HepG2 (cell line): ENCODE data around the gene THADA. TPM values are rescaled to one million over a fixed set of nuclear protein-coding genes. Genes with fewer than 3 reads are reported as not detected.

Experiments
- AGO2 ChIP-seq: fragments of 200-400 bp; formaldehyde crosslinking; optimal IDR thresholded peaks from 2 replicates; pipeline ENCODE3; 2017; ENCODE audit warnings: mild to moderate bottlenecking, low read depth, low read length, moderate library complexity
- ARNT2 ChIP-seq: sonication (generic); formaldehyde crosslinking; IDR thresholded peaks from 2 replicates; pipeline ENCODE4 v1.8.0; 2022; ENCODE audit warnings: mild to moderate bottlenecking, low read depth, missing genetic modification reagents, moderate library complexity
- BCL6 ChIP-seq: IDR thresholded peaks from 2 replicates; pipeline ENCODE4 v1.6.1; 2016; ENCODE audit warnings: missing genetic modification reagents, missing compliant biosample characterization
- DNMT1 ChIP-seq: sonication (generic); formaldehyde crosslinking; IDR thresholded peaks from 2 replicates; pipeline ENCODE4 v1.5.1; 2020; ENCODE audit warnings: mild to moderate bottlenecking, missing genetic modification reagents
- HNF4A ChIP-seq: sonication (generic); formaldehyde crosslinking; IDR thresholded peaks from 2 replicates; pipeline ENCODE4 v1.4.0; 2020; ENCODE audit warnings: missing genetic modification reagents
- KMT2A ChIP-seq: sonication (generic); formaldehyde crosslinking; IDR thresholded peaks from 2 replicates; pipeline ENCODE4 v1.4.0; 2020; ENCODE audit warnings: missing genetic modification reagents
- NR3C1 ChIP-seq: sonication (generic); formaldehyde crosslinking; IDR thresholded peaks from 2 replicates; pipeline ENCODE4 v1.4.0; 2020; ENCODE audit warnings: missing genetic modification reagents
- SIX1 ChIP-seq: sonication (generic); formaldehyde crosslinking; IDR thresholded peaks from 2 replicates; pipeline ENCODE4 v1.4.0; 2020; ENCODE audit warnings: missing genetic modification reagents, borderline replicate concordance
- SPEN ChIP-seq: sonication (generic); formaldehyde crosslinking; IDR thresholded peaks from 2 replicates; pipeline ENCODE4 v1.5.1; 2020; ENCODE audit warnings: low read depth, mild to moderate bottlenecking, missing genetic modification reagents
- ZNF430 ChIP-seq: sonication (generic); formaldehyde crosslinking; IDR thresholded peaks from 2 replicates; pipeline ENCODE4 v1.9.0; 2021; ENCODE audit warnings: mild to moderate bottlenecking, missing genetic modification reagents
- ZNF530 ChIP-seq: sonication (generic); formaldehyde crosslinking; IDR thresholded peaks from 2 replicates; pipeline ENCODE4 v1.5.0; 2020; ENCODE audit warnings: low read depth, mild to moderate bottlenecking, missing genetic modification reagents
- ZNF550 ChIP-seq: sonication (generic); formaldehyde crosslinking; IDR thresholded peaks from 2 replicates; pipeline ENCODE4 v1.4.0; 2020; ENCODE audit warnings: mild to moderate bottlenecking, missing genetic modification reagents, borderline replicate concordance
- ZSCAN12 ChIP-seq: sonication (generic); formaldehyde crosslinking; IDR thresholded peaks from 2 replicates; pipeline ENCODE4 v1.9.0; 2021; ENCODE audit warnings: mild to moderate bottlenecking, missing genetic modification reagents
- polyA plus RNA-seq, 8 experiments: library from polyadenylated mRNA; depleted of rRNA in 3 of 8; stranded (reverse) in 7 of 8; unstranded in 1 of 8; fragments of >200 nt; fragmentation: Illumina TruSeq in 4 of 8; extraction: Trizol in 4 of 8; gene quantifications; 2 replicates each; pipeline versions ENCODE4 v1.2.1 to v1.2.3, GENCODE V29; 2011 to 2016; ENCODE audit warnings: low read depth in 4 of 8, missing spikeins in 1 of 8, mixed read lengths in 1 of 8; ENCODE audit not compliant: insufficient read depth in 1 of 8
- total RNA-seq, 5 experiments: library from RNA; depleted of rRNA; stranded (reverse); fragments of >200 nt; fragmentation: Illumina TruSeq; extraction: Trizol; gene quantifications; 2 replicates each; pipeline ENCODE4 v1.2.3, GENCODE V29; 2016; ENCODE audit warnings: low read depth in 1 of 5
- TF ChIP-seq, protein P1 (sequence below): IDR thresholded peaks from 2 replicates; pipeline ENCODE4 v1.6.1; 2016; ENCODE audit warnings: low read depth
- TF ChIP-seq, protein P2 (sequence below): fragments of 450-650 bp; IDR thresholded peaks from 2 replicates; pipeline ENCODE4 v1.6.1; 2017
- TF ChIP-seq, protein P3 (sequence below): sonication (generic); formaldehyde crosslinking; conservative IDR thresholded peaks from 2 replicates; pipeline ENCODE4 v1.4.0; 2020; ENCODE audit warnings: mild to moderate bottlenecking, missing genetic modification reagents, moderate library complexity
- TF ChIP-seq, protein P4 (sequence below): sonication (generic); formaldehyde crosslinking; IDR thresholded peaks from 2 replicates; pipeline ENCODE4 v1.4.0; 2020; ENCODE audit warnings: missing genetic modification reagents

Gene THADA
- total and polyA plus RNA-seq, 2 of the 13 experiments (the other 11 are each of a cell fraction or from before 2014, with no cell fraction given): 12.7 to 21.7 TPM

DNA sequence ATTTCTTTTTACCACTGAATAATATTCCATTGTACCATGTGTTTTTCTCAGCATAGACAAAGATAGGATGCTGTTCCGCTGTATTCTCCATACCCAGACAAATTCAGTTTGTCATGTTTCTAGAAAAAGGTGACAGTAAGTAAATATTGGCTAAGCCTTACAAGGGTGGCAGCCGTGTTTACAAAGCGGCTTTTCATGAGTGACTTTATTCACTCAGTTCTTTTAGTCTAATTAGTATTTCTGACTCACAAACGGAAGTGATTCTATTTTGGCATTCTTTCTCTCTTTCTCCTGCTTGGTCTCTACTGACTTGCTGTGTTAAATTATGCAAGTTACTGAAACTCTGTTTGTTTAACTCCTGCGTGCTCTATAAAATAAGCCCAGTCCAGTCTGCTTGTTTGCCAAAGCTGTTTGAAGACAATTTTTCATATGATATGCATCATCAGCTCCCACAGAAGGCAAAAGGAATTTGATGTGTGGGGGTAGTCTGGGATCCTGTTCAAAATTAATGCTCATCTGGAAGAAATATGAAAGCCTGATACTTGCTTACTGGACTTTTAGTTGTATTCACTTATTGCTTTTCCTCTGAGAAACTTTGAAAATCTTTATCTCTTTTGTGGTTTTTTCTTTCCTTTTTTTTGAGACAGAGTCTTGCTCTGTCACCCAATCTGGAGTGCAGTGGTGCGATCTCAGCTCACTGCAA is 38.9 kb upstream of the THADA start (continued):
- TF ChIP-seq, protein P1, sequence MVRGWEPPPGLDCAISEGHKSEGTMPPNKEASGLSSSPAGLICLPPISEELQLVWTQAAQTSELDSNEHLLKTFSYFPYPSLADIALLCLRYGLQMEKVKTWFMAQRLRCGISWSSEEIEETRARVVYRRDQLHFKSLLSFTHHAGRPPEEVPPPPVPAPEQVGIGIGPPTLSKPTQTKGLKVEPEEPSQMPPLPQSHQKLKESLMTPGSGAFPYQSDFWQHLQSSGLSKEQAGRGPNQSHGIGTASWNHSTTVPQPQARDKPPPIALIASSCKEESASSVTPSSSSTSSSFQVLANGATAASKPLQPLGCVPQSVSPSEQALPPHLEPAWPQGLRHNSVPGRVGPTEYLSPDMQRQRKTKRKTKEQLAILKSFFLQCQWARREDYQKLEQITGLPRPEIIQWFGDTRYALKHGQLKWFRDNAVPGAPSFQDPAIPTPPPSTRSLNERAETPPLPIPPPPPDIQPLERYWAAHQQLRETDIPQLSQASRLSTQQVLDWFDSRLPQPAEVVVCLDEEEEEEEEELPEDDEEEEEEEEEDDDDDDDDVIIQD (CRISPR knock-in tag): peak; percentile 82; the same call in 1 of the 2 replicates
- TF ChIP-seq NR3C1 (CRISPR knock-in tag) (no peak), SIX1 (CRISPR knock-in tag) (no peak; the same call in 1 of the 2 replicates), ZNF550 (CRISPR knock-in tag) (no peak), AGO2 (no peak), KMT2A (CRISPR knock-in tag) (no peak), BCL6 (CRISPR knock-in tag) (peak; percentile 97), HNF4A (CRISPR knock-in tag) (0 out of 2 replicates have a peak, but pooled peaks have one; percentile 24), ARNT2 (CRISPR knock-in tag) (peak; percentile 22; the same call in 1 of the 2 replicates), ZSCAN12 (CRISPR knock-in tag) (no peak), ZNF530 (CRISPR knock-in tag) (no peak), DNMT1 (CRISPR knock-in tag) (no peak), SPEN (CRISPR knock-in tag) (no peak), ZNF430 (no peak)
- TF ChIP-seq, protein P2, sequence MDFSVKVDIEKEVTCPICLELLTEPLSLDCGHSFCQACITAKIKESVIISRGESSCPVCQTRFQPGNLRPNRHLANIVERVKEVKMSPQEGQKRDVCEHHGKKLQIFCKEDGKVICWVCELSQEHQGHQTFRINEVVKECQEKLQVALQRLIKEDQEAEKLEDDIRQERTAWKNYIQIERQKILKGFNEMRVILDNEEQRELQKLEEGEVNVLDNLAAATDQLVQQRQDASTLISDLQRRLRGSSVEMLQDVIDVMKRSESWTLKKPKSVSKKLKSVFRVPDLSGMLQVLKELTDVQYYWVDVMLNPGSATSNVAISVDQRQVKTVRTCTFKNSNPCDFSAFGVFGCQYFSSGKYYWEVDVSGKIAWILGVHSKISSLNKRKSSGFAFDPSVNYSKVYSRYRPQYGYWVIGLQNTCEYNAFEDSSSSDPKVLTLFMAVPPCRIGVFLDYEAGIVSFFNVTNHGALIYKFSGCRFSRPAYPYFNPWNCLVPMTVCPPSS: no peak
- TF ChIP-seq, protein P3, sequence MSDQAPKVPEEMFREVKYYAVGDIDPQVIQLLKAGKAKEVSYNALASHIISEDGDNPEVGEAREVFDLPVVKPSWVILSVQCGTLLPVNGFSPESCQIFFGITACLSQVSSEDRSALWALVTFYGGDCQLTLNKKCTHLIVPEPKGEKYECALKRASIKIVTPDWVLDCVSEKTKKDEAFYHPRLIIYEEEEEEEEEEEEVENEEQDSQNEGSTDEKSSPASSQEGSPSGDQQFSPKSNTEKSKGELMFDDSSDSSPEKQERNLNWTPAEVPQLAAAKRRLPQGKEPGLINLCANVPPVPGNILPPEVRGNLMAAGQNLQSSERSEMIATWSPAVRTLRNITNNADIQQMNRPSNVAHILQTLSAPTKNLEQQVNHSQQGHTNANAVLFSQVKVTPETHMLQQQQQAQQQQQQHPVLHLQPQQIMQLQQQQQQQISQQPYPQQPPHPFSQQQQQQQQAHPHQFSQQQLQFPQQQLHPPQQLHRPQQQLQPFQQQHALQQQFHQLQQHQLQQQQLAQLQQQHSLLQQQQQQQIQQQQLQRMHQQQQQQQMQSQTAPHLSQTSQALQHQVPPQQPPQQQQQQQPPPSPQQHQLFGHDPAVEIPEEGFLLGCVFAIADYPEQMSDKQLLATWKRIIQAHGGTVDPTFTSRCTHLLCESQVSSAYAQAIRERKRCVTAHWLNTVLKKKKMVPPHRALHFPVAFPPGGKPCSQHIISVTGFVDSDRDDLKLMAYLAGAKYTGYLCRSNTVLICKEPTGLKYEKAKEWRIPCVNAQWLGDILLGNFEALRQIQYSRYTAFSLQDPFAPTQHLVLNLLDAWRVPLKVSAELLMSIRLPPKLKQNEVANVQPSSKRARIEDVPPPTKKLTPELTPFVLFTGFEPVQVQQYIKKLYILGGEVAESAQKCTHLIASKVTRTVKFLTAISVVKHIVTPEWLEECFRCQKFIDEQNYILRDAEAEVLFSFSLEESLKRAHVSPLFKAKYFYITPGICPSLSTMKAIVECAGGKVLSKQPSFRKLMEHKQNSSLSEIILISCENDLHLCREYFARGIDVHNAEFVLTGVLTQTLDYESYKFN (CRISPR knock-in tag): peak; percentile 84
- TF ChIP-seq, protein P4, sequence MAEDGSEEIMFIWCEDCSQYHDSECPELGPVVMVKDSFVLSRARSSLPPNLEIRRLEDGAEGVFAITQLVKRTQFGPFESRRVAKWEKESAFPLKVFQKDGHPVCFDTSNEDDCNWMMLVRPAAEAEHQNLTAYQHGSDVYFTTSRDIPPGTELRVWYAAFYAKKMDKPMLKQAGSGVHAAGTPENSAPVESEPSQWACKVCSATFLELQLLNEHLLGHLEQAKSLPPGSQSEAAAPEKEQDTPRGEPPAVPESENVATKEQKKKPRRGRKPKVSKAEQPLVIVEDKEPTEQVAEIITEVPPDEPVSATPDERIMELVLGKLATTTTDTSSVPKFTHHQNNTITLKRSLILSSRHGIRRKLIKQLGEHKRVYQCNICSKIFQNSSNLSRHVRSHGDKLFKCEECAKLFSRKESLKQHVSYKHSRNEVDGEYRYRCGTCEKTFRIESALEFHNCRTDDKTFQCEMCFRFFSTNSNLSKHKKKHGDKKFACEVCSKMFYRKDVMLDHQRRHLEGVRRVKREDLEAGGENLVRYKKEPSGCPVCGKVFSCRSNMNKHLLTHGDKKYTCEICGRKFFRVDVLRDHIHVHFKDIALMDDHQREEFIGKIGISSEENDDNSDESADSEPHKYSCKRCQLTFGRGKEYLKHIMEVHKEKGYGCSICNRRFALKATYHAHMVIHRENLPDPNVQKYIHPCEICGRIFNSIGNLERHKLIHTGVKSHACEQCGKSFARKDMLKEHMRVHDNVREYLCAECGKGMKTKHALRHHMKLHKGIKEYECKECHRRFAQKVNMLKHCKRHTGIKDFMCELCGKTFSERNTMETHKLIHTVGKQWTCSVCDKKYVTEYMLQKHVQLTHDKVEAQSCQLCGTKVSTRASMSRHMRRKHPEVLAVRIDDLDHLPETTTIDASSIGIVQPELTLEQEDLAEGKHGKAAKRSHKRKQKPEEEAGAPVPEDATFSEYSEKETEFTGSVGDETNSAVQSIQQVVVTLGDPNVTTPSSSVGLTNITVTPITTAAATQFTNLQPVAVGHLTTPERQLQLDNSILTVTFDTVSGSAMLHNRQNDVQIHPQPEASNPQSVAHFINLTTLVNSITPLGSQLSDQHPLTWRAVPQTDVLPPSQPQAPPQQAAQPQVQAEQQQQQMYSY: no peak
